Activated CD8-positive, alpha-beta memory T cell treated with anti-CD3 and anti-CD28 coated beads, Interleukin-2, amount 50 U/mL, for 1 hour (primary cell): Measurements from ENCODE around the gene HLA-DOB.
"Not testable (repeated sequence)": the region's sequence is repeated elsewhere in the genome, so short reads cannot be mapped to it uniquely, and the experiment has no call there.

ENCODE experiments used
- DNase-seq: peaks from one replicate; pipeline ENCODE4 v3.0.0-alpha.2; 2020; ENCODE audit errors: extremely low read depth

The HLA-DOB gene

DNA sequence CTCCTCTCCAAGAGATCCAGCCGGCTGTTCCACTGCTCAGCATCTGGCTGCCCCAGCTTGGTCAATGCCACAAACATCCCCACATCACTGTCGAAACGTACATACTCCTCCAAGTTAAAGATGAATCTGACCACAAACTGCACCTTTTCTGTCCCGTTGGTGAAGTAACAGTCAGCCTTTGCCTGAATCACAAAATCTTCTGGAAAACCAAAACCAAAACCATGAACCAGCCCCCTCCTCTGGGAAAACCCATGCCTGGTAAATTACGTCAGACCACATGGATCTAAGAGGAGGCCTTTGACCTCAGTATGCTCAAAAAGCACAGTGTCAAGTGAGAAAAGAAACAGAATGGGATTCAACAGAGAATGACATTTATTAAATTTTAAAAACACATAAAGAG lies 1.7 kb downstream of the HLA-DOB start:
- DNase-seq, result no peak

DNA sequence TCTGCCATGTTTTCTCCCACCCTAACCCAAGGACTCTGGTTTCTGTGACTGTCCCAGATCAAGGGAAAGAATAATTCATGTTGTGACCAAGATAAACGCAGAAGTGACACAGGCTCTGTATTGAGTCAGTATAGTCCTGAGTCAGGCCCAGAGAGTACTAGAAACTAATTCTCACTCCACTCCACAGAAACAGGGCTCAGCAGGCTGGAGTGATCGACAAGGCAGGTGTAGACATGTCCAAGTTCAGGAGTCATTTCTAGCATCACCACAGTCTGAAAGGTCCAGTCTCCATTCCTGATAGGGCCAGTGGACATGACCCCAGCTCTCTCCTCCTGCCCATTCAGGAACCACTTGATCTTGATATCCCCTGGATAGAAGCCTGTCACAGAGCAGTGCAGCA lies 2.7 kb downstream of the HLA-DOB start:
- no peak for DNase-seq

DNA sequence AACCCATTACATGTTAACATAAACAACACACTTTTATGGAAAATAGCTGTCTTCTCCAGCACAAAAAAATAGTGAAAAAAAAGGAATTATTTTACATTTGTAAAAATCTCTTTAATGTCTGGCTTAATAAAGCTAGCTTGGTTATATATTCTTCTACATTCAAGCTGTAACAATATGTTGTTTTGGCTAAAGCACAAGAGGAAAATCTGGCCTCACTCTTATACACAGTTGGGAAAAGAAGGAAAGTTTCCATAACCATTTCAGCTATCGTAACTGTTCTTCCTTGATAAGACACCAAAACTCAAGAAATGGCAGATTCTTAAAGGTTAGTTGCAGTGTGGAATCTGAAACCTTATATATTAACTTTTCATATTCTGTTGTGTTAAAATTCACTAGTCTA lies 7.6 kb downstream of the HLA-DOB start:
- no peak for DNase-seq

DNA sequence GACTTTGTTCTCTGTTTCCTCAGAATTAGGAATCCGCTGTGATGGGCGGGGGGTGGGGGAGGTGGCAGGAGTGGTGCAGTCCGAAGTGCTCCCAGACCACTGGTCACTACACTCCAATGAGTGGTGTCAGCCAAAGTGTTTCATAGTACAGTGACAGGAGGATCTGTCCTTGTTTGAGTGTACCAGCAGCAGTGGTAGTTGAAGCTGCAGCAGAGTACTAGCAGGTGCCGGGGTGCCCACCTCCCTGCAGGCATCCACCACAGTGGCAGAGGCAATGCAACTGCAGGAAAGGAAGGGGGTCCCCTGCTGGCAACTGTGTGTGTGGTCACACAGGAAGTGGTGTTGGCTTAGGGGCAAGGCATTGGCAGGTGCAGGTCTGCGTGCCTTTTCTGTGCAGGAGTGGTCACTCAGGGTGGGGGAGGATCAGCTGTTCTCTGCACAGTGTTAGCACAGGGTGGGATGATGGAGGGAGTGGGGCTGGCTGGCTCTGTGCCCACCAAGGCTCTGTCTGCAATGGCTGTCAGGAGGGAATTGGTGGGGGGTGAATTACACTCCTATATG lies 9.7 kb downstream of the HLA-DOB start:
- DNase-seq, result no peak

DNA sequence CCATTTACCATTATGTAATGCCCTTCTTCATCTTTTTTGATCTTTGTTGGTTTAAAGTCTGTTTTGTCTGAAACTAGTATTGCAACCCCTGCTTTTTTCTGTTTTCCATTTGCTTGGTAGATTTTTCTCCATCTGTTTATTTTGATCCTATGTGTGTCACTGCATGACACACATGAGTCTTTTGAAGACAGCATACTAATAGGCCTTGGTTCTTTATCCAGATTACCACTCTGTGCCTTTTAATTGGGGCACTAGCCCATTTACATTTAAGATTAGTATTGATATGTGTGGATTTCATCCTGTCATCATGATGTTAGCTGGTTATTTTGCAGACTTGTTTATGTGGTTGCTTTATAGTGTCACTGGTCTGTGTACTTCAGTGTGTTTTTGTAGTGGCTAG lies 11.4 kb downstream of the HLA-DOB start:
- DNase-seq, result not testable (repeated sequence)

DNA sequence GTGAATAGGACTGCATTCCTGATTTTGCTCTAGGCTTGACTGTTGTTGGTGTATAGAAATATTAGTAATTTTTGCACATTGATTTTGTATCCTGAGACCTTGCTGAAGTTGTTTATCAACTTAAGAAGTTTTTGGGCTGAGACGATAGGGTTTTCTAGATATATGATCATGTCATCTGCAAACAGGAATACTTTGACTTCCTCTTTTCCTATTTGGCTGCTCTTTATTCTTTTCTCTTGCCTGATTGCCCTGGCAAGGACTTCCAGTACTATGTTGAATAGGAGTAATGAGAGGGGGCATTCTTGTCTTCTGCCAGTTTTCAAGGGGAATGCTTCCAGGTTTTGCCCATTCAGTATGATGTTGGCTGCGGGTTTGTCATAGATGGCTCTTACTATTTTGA lies 13.4 kb downstream of the HLA-DOB start:
- no peak for DNase-seq

DNA sequence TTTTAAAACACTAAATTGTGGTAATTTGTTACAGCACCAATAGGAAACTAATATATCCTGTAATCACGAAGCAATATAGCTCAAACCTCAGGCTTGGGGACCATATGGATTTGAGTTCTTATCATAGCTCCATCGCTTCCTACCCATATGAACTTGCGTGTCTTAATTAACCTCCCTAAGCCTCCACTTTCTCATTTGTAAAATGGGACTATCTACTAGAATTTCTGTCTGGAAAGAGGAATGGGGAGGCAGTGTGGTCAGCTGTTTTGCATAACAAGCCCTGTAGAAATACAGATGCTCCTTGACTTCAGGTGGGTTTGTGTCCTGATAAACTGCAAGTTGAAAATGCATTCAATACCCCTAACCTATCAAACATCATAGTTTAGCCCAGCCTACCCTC lies 17.1 kb downstream of the HLA-DOB start:
- DNase-seq, result no peak

DNA sequence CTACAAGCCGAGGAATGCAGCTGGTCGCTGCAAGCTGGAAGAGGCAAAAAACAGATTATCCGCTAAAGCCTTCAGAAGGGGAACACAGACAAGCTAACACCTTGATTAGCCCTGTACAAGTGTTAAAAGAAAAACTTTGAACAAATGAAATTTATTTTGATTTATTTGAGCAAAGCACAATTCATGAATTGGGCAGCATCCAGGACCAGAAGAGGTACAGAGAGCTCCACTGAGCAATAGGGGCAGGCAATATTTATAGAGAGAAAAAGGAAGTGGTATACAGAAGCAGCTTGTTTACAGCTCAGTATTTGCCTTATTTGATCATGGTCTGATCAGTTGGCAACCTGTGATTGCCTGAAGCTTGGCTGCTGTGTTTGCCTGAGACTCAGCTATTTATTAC lies 17.6 kb downstream of the HLA-DOB start:
- no peak for DNase-seq

DNA sequence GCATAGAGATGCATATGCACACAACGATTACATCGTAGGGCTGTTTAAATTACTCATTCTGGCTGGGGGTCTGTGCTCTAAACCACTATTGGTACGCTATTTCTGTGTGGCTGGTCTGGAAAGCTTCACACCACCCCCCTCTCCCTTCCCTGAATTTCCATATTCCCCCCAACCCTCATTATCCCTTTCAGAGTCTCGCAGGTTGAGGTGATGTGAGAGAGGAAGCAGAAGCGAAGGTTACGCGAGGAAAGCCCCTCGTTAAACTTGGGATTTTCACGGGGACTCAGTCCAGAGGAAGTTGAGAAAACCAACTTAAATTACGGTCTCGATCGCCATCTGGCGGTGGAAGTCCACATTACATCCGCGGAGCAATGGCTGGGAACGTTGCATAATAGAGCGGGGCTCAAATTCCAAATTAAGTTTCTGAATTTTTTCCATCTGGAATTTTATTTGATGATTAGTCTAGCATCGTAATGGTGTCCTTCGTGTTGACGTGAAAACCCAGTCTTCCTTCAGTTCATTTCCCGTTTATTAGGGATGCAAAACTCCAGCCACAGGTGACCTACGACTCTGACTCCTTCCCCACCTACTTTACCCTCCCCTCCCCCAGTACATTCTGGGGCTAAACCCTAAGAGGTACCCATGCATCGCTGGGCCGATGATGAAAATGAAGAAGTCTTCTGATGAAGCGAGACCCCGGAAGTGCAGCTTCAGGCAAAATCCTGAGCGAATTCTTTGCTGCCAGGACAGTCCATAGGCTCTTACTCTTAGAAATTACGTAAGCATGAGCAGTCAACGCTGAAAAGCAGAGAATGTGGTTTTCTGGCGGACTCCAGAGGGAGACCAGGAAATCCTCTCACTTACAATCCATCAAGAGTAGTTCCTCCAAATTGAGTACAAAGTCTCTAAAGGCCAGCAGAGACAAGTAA lies 19.7 kb downstream of the HLA-DOB start:
- DNase-seq, result peak; percentile 33

DNA sequence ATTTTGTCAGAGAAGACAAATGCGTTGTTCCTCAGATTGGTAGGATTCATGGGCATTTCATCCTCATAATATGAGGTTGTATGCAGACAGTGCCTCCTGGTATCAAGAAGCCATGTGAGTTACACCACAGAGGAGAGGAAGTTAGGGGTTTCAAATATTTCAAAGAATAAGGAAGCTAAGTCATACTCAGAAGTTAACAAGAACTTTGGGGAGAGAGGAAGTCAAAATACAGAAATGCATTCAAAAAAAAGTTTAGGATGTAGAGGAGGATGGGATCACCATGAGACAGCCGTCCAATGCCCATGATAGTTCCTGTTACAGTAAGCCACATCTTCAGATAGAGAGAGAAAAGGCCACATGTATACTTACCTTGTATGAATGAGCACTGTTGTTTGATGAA lies 22.3 kb downstream of the HLA-DOB start:
- DNase-seq, result no peak

DNA sequence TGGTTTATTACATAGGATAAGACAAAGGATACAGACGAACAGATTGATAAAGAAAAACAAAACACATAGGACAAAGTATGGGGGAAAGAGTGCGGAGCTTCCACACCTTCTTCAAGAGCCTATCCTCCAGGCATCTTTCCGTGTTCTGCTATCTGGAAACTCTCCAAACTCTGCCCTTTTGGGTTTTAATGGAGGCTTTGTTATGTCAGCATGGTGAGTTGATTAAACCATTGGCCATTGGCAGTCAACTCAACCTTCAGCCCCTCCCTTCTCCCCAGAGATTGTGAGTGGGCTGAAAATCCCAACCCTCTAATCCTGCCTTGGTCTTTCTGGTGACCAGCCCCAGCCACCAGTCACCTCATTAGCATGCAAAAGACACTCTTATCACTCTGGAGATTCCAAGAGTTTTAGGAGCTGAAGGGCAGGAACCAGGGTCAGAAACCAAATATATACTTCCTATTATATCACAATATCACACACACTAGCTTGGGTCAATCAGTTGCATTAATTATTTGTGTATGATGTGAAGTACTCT lies 23.8 kb downstream of the HLA-DOB start:
- no peak for DNase-seq

DNA sequence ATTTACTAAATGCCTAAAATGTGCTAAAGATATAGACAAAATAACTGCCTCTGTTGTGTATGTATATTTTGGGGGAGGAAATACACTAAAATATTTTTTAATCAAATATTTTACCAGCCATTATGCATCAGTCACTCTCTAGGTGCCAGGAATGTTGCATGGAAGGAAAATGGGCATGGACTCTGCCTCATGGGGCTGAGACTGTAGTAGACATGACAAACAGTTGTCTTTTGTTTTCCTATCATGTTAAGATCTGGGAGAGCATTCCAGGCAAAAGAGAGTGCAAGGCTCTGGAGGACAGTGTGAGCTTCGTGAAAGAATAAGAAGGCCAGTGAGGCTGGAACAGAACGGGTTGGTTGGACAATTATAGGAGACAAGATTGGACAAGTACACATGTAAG lies 26.5 kb downstream of the HLA-DOB start:
- DNase-seq, result no peak

DNA sequence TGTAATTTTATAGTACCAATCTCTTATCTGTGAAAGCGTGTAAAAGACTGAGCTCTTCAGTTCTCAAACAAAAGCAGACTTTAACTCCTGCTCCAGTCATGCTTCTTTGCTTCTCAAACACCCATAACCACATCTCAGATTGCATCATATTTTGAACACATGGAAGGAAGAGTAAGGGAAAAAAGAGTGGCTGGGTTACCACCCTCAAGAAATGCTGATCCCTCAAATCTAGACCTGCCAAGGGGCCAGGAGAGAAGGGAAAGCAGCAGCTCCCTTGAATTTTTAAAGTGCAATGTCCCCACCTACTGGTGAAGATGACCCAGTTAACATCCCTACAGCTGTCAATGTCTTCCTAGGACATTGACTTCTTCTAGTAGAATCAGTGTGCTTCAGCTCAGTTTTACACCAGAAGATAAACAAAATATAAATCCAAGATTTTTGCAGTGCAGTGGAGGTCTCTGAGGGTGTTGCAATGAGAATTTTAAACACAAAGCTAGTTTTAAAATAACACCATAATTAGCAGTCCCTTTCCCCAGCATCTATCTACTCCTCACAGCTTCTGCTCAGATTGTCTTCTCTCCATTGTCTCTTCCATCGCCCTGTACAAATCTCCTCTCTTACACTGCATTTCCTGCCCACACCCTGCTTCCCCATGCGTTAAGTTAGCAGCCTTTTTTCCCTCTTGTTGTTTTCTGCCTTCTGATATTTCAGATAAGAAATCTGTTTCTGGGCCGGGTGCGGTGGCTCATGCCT lies 30.8 kb downstream of the HLA-DOB start:
- DNase-seq, result no peak

DNA sequence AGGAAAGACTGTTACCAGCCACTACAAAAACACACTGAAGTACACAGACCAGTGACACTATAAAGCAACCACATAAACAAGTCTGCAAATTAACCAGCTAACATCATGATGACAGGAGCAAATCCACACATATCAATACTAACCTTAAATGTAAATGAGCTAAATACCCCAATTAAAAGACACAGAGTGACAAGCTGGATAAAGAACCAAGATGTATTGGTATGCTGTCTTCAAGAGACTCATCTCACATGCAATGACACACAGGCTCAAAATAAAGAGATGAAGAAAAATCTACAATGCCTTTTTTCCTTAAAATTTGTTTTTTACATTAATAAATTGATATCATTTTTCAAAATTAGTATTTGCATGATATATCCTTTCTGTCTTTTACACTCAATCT lies 33.9 kb downstream of the HLA-DOB start:
- DNase-seq, result not testable (repeated sequence)

DNA sequence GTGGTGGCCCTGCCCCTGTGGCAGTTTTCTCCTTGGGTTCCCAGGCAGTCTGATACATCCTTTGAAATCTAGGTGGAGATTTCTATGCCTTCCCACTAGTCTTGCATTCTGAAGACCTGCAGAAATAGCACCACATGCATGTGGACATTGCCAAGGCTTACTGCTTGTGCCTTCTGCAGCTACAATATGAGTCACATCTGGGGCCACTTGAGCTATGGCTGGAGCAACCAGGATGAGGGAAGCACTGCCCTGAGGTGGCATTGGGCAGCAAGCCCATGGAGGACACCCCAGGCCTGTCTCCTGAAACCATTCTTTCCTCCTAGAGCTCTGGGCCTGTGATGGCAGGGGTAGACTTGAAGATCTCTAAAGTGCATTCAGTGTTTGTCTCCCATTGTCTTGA lies 37.8 kb downstream of the HLA-DOB start:
- DNase-seq, result no peak

DNA sequence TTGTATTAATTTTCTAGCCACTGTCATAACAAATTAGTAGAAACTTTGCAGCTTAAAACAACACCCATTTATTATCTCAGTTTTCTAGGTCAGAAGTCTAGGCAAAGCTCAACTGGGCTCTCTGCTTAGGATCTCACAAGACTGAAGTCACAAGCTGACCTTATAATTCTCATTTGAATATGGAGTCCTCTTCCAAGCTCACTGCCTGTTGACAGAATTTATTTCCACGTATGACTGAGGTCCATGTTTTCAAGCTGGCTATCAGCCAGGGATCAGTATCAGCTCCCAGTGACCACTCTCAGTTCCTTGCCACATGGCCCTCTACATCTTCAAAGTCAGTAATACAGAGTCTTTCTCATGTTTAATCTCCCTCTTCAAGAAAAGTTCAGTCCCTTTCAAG lies 41.7 kb downstream of the HLA-DOB start:
- no peak for DNase-seq

DNA sequence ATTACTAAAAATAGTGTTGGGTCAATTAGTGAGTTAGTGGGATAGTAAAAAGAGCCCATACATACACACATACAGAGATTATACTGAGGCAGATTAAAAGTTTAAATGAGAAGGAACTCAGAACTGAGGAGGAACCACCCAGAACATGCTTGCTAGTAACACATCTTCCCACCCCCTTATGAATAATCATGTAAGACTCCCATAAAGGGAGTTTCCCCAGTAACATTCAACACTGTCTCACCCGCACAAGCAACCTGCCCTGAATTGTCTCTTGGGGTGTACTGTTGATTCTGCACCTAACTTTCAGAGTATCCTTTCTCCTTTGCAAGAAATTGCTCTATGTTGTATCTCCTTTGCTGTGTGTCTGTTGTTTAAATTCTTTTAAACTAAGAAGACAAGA lies 42.4 kb downstream of the HLA-DOB start:
- DNase-seq, result no peak

DNA sequence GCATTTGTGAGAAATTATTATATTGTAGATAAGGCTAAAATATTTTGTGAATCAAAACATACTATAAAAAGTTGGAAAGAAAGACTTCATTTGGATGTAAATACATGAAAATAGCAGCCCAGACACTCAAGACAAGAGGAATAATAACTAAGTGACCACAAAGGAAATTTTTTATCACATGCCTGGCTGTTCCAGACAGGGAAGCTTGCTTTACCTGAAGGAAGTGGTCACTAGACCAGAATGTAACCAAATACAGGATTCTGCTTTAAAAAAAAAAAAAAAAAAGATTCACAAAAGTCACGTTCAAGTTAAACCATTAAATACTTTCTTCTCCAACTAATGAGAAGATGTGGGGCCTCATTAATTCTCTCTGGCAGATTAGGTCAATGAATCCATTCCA lies 44.1 kb downstream of the HLA-DOB start:
- DNase-seq, result no peak

DNA sequence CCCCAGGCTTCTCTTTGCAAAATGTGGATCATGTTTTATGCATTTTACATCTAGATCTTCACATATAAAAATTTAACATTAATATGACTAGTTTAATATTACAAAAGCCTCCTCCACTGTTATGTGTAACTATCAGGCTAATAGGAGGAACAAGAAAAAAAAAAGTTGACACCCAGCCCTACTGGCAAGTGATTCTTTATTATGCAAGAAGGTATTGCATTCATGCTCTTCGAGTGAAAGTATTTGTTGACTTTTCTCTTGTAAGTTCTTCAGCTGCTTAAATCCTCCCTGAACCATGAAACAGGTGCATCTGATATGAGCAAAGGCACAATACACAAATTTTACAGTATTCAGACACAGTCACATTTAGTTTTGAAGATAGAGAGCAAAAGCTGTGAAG lies 52.8 kb downstream of the HLA-DOB start:
- DNase-seq, result no peak

DNA sequence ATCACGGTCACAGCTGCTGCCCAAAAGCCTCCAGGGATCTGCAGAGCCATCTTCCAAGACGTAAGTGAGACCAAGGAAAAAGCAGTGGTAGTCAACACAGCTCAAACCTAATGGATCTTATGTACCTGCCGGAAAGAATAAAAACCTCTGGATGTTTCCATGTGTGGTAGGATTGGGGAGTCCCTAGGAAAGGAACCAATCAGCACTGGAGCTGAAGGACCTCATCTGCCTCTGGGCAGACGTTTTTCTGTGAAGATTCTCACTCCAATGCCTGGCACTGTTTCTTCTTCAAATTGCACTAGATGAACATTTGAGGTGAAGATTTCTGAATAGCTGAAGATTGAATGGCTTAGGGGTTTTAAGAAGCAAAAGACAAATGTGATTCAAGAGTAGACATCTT lies 53.4 kb downstream of the HLA-DOB start, which contains the start of gene HLA-DQB2:
HLA-DQB2 (minus strand) TSS at position 112 of the 400 bp plus-strand sequence; CDS start at position 50, 62 bp downstream.
- no peak for DNase-seq
